ENCODE results near the gene VPS37B.

- TF ChIP-seq CTCF (IDR thresholded peaks at IDR 0.05): no peak
- TF ChIP-seq POLR2A (IDR thresholded peaks at IDR 0.05; ENCODE audit: low read depth): no peak
- no peak for TF ChIP-seq EP300 (IDR thresholded peaks at IDR 0.05)
- no peak for TF ChIP-seq POLR2AphosphoS5 (IDR thresholded peaks at IDR 0.05)
Observed at GRCh38 chr12:122827258-122827657, 68.7 kb downstream of the VPS37B start.

All from esophagus muscularis mucosa (tissue), 4 donors.